Neural cell (in vitro differentiated cells): ENCODE results near the gene FGD5. TPM values are rescaled to one million over a fixed set of nuclear protein-coding genes. Genes with fewer than 3 reads are reported as not detected.

Experiments used
- H2AFZ ChIP-seq: fragments of 200-600, 300-800 bp; sonication (generic), shearing (Covaris generic); 2 replicates; pipeline ENCODE4 v1.6.0; 2014; ENCODE audit warnings: low read depth, mild to moderate bottlenecking, antibody characterized with exemption, low read length, moderate library complexity
- H3F3A ChIP-seq: fragments of 200-600 bp; shearing (Covaris generic); 2 replicates; pipeline ENCODE4 v1.6.1; 2016; ENCODE audit warnings: mild to moderate bottlenecking, moderate library complexity, mixed read lengths, antibody characterized with exemption, low read length; ENCODE audit not compliant: insufficient read depth, poor library complexity, severe bottlenecking
- H3K27ac ChIP-seq: fragments of 200-600, 300-800 bp; sonication (generic), shearing (Covaris generic); 2 replicates; pipeline ENCODE4 v1.5.1; 2014; ENCODE audit warnings: mild to moderate bottlenecking, low read length, moderate library complexity
- H3K27me3 ChIP-seq: fragments of 300-800, 200-600 bp; sonication (generic), shearing (Covaris generic); 2 replicates; pipeline ENCODE4 v1.6.0; 2014; ENCODE audit warnings: mild to moderate bottlenecking, low read depth, low read length, moderate library complexity; ENCODE audit not compliant: insufficient read depth
- H3K36me3 ChIP-seq: fragments of 300-800, 200-600 bp; sonication (generic), shearing (Covaris generic); 2 replicates; pipeline ENCODE4 v1.5.1; 2014; ENCODE audit warnings: mild to moderate bottlenecking, antibody characterized with exemption, low read length, moderate library complexity; ENCODE audit not compliant: insufficient read depth
- H3K4me2 ChIP-seq: fragments of 300-800, 200-600 bp; sonication (generic), shearing (Covaris generic); 2 replicates; pipeline ENCODE4 v1.6.0; 2014; ENCODE audit warnings: mild to moderate bottlenecking, low read length
- H3K4me3 ChIP-seq: fragments of 300-800, 200-600 bp; sonication (generic), shearing (Covaris generic); 2 replicates; pipeline ENCODE4 v1.5.1; 2014; ENCODE audit warnings: mild to moderate bottlenecking, low read length, moderate library complexity
- H3K79me2 ChIP-seq: fragments of 200-600 bp; shearing (Covaris generic); replicated peaks from 2 replicates; pipeline ENCODE4 v1.6.0; 2014; ENCODE audit warnings: mild to moderate bottlenecking, low read length, moderate library complexity; ENCODE audit not compliant: insufficient read depth
- H3K9ac ChIP-seq: fragments of 300-800, 200-600 bp; sonication (generic), shearing (Covaris generic); 2 replicates; pipeline ENCODE4 v1.6.1; 2016; ENCODE audit warnings: mild to moderate bottlenecking, low read length, mixed read lengths
- H3K9me2 ChIP-seq: fragments of 200-600 bp; shearing (Covaris generic); 2 replicates; pipeline ENCODE4 v1.6.1; 2016; ENCODE audit warnings: mild to moderate bottlenecking, low read length, mixed read lengths; ENCODE audit not compliant: insufficient read depth
- H3K9me3 ChIP-seq: fragments of 200-600, 300-800 bp; sonication (generic), shearing (Covaris generic); 2 replicates; pipeline ENCODE4 v1.6.1; 2016; ENCODE audit warnings: mild to moderate bottlenecking, mixed run types, low read length, moderate library complexity, mixed read lengths
- H4K20me1 ChIP-seq: fragments of 200-600 bp; shearing (Covaris generic); 2 replicates; pipeline ENCODE4 v1.6.1; 2016; ENCODE audit warnings: mild to moderate bottlenecking, mixed run types; ENCODE audit not compliant: insufficient read depth
- CTCF ChIP-seq: fragments of 450-650 bp; IDR thresholded peaks from 2 replicates; pipeline ENCODE4 v1.5.1; 2014; ENCODE audit warnings: antibody characterized with exemption, mild to moderate bottlenecking, moderate library complexity; ENCODE audit not compliant: poor library complexity, severe bottlenecking
- EP300 ChIP-seq: fragments of 450-650 bp; conservative IDR thresholded peaks from 2 replicates; pipeline ENCODE4 v1.6.1; 2014; ENCODE audit warnings: antibody characterized with exemption, mild to moderate bottlenecking, moderate library complexity; ENCODE audit not compliant: poor library complexity, severe bottlenecking
- EZH2 ChIP-seq: fragments of 200-600, 300-800 bp; shearing (Covaris generic), sonication (generic); IDR thresholded peaks from 2 replicates; pipeline ENCODE4 v1.6.1; 2014; ENCODE audit warnings: antibody characterized with exemption, low read length, borderline replicate concordance, mild to moderate bottlenecking; ENCODE audit not compliant: insufficient read depth, poor library complexity, severe bottlenecking
- MXI1 ChIP-seq: fragments of 450-650 bp; conservative IDR thresholded peaks from 2 replicates; pipeline ENCODE4 v1.6.1; 2014; ENCODE audit warnings: antibody characterized with exemption, mild to moderate bottlenecking; ENCODE audit not compliant: poor library complexity, severe bottlenecking
- POLR2AphosphoS5 ChIP-seq: IDR thresholded peaks from 2 replicates; pipeline ENCODE4 v1.6.1; 2012
- RAD21 ChIP-seq: fragments of 450-650 bp; conservative IDR thresholded peaks from 2 replicates; pipeline ENCODE4 v1.6.1; 2014; ENCODE audit warnings: antibody characterized with exemption, mild to moderate bottlenecking, moderate library complexity
- REST ChIP-seq: IDR thresholded peaks from 2 replicates; pipeline ENCODE4 v1.6.1; 2012; ENCODE audit warnings: borderline replicate concordance
- SMC3 ChIP-seq: fragments of 450-650 bp; conservative IDR thresholded peaks from 2 replicates; pipeline ENCODE4 v1.6.1; 2014; ENCODE audit warnings: antibody characterized with exemption, mild to moderate bottlenecking, moderate library complexity; ENCODE audit not compliant: poor library complexity
- TAF1 ChIP-seq: IDR thresholded peaks from 2 replicates; pipeline ENCODE4 v1.6.1; 2012; ENCODE audit warnings: low read depth
- polyA plus RNA-seq: library from polyadenylated mRNA; depleted of rRNA; stranded (reverse); fragments of >200 nt; gene quantifications from 2 replicates; pipeline ENCODE4 v1.2.3, GENCODE V29; 2014

FGD5 gene
- polyA plus RNA-seq, 1 donor from 2014 or later = not detected

- TF ChIP-seq TAF1 (no peak), REST (no peak), CTCF (no peak), RAD21 (no peak), EP300 (no peak), POLR2AphosphoS5 (no peak), MXI1 (no peak), SMC3 (no peak), EZH2 (no peak)
- Histone ChIP-seq H3K9me3 (no peaks in the 10 kb centered on the region), H3K27ac (no peak overlapping the region), H3K27me3 (no peaks in the 10 kb centered on the region), H3K9me2 (no peaks in the 10 kb centered on the region), H4K20me1 (no peaks in the 10 kb centered on the region), H3K79me2 (no peaks in the 10 kb centered on the region), H3K36me3 (no peaks in the 10 kb centered on the region), H3K4me3 (no peak overlapping the region), H2AFZ (no peak overlapping the region), H3F3A (no peaks in the 10 kb centered on the region), H3K4me2 (no peak overlapping the region), H3K9ac (no peak overlapping the region)
These were observed 43.8 kb upstream of the FGD5 start for GRCh38 chr3:14775011-14775410.

GRCh38 chr3:14775563-14775962 is 43.2 kb upstream of the FGD5 start:
- Histone ChIP-seq H3K79me2 (no peaks in the 10 kb centered on the region), H3K9me3 (no peaks in the 10 kb centered on the region), H3K36me3 (no peaks in the 10 kb centered on the region), H2AFZ (no peak overlapping the region), H3K4me2 (no peak overlapping the region), H4K20me1 (no peaks in the 10 kb centered on the region), H3K9me2 (no peaks in the 10 kb centered on the region), H3K27ac (no peak overlapping the region), H3K9ac (no peak overlapping the region), H3F3A (no peaks in the 10 kb centered on the region), H3K27me3 (no peaks in the 10 kb centered on the region), H3K4me3 (no peak overlapping the region)
- no peak for TF ChIP-seq TAF1
- no peak for TF ChIP-seq POLR2AphosphoS5
- no peak for TF ChIP-seq RAD21
- TF ChIP-seq CTCF = no peak
- no peak for TF ChIP-seq SMC3
- TF ChIP-seq REST = no peak
